Stimulated activated CD4-positive, alpha-beta T cell treated with anti-CD3 and anti-CD28 coated beads, Interleukin-4, amount 100 ng/mL, for 24 hours (primary cell): ENCODE measurements around the gene GIGYF2.
A peak's percentile ranks its signal among the peaks of the same experiment; 100 is the strongest.

ENCODE experiments used
- DNase-seq: peaks from one replicate; pipeline ENCODE4 v3.0.0-alpha.2; 2020

Gene GIGYF2

DNA sequence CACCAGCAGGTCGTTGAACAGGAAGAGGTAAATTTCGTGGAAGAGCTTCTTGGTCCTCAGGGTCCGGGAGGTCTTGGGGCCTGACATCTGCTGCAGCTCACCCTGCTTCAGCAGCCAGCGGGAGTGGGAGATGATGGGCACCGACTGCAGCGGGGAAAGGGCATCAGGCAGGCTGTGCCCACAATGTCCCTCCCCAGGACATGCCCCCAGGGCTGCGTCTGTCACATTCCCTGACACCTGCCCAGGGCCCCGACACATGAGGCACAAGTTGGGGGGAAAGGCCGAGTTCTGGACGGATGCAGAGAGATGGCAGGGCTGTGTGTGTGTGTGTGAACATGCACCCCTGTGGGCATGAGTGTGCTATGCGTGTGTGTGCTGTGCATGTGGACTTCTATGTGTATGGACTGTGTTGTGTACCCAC lies 186.9 kb downstream of the GIGYF2 start:
- DNase-seq = no peak

GRCh38 chr2:232884549-232885263 lies 187.6 kb downstream of the GIGYF2 start:
- DNase-seq = no peak

- no peak for DNase-seq
Measured at GRCh38 chr2:232885264-232885961, 188.3 kb downstream of the GIGYF2 start.

DNA sequence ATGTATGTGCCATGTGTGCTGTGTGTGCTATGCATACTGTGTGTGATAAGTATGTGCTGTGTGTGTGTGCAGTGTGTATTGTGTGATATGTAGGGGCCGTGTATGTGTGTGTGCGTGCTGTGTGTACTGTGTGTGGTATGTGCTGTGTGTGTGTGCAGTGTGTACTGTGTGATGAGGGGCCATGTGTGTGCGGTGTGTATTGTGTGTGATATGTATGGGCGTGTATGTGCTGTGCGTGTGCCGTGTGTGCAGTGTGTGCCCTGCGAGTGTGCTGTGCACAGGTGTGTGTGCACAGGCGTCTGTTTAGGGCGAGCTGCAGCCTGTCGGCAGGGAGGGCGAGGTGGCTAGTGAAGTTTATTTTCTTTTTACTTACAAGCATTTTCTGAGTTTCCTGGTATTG lies 189.0 kb downstream of the GIGYF2 start:
- DNase-seq = no peak

- no peak for DNase-seq
Measured at GRCh38 chr2:232886632-232887031, 189.5 kb downstream of the GIGYF2 start.

- no peak for DNase-seq
Measured at GRCh38 chr2:232887171-232887850, 190.2 kb downstream of the GIGYF2 start.

DNA sequence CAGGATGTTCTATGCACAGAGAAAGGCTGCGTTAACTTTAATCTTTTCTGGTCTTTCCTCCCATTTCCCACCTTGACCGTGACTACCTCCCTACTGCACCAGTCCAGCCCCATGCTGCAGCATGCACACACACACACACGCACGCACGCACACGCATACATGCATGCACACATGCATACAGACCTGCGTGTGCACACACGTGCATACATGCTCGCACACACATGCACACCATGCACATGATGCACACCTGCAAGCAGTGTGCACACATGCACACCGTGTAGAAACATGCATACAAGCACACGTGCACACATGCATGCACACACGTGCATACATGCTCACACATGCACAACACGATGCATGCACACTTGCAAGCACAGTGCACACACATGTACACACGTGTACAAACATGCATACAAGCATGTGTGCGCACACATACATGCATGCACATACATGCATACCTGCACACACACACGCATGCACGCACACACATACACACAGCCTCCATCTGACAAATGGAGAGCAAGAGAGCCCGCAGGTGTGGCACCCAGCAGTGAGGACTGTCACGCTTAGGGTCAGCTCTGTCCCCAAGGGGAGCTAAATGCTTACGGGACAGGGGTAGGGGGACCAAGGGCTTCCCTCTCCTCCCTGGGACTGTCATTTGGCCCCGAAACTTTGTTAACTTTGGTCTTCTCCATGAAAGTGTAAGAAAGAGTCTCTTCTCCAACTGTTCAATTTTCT lies 191.1 kb downstream of the GIGYF2 start:
- DNase-seq = no peak

DNA sequence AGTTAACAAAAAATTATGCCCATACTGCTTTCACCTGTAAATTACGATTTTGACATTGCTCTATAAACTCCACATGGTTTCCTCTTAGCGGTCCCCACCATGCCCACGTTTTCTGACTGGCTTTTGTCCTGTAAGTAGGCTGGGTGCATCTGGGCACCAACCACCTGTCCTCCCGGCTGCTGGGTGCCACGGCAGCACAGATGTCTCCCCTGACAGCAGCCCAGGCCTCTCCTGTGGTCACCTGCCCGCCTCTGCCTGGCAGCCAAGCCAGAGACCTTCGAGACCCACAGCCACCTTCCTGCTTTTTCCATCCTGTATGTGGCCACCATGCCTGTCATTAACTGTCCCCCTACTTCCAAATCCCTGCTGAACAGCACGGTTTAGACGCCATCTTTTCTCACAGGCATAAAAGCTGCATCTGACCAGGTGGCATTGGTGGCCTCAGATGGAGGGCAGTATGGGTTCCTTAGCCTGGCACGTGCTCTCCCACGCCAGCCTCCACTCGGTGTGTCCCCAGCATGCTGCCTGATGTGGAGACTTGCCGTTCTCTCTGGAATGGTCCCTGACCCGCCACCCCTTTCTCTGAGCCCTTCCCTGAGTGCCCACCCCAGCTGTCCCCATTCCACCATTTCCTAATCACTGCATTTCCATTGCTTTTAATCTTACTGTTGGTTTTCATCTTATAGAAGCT lies 191.9 kb downstream of the GIGYF2 start:
- DNase-seq = no peak

DNA sequence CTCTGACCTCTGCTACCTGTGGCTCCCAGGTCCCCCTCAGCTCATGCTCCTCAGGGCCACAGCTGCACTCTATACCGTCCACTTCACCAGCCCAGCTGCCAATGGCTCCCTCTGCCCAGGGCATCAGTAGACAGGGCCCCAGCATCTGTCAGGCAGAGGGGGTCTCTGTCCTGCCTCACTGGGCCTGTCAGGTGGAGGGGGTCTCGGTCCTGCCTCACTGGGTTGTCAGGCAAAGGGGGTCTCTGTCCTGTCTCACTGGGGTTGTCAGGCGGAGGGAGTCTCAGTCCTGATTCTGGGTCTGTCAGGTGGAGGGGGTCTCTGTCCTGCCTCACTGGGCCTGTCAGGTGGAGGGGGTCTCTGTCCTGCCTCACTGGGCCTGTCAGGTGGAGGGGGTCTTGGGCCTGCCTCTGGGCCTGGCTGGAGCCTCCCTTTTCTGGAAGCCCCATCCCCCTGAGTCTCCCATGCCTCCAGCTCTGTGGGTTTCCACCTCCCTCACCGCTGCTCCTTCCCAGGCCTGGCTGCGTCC lies 192.8 kb downstream of the GIGYF2 start:
- no peak for DNase-seq

DNA sequence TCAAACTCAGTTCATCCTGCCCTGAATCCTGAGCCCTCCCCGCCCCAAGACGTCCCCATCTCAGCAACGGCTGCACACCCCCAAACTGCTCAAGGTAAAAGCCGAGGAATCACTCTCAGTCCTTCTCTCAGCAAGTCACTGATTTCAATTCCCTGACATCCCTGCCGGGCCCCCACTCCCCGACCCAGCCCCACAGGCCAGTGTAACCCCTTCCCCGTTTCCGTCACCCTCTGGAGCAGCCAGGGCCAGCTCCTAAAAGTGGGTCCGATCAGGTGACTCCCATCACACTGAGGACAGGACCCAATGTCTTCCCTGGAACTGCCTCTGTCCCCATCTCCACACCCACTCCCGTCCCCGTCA lies 193.4 kb downstream of the GIGYF2 start:
- no peak for DNase-seq

GRCh38 chr2:232890896-232891601 lies 193.9 kb downstream of the GIGYF2 start:
- DNase-seq = no peak

DNA sequence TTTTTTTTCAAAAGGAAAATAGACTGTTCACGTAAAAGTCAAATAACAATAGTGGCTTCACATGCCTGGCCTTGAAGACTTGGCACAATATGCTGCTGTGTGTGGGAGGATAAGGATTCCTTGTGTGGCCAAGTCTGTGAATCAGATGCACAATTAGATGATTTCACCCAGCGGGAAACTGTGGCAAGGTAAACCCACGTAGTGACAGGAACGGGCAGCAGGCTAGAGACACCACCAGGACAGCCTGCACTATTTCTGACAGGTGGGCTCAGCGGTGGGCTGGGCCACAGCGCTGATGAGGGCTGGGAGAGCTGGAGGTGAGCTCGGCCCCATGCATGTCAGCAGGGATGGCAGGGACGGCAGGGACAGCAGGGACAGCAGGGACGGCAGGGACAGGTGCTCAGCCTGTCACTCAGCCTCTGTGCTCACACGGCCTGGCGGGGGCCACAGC lies 194.5 kb downstream of the GIGYF2 start:
- no peak for DNase-seq

DNA sequence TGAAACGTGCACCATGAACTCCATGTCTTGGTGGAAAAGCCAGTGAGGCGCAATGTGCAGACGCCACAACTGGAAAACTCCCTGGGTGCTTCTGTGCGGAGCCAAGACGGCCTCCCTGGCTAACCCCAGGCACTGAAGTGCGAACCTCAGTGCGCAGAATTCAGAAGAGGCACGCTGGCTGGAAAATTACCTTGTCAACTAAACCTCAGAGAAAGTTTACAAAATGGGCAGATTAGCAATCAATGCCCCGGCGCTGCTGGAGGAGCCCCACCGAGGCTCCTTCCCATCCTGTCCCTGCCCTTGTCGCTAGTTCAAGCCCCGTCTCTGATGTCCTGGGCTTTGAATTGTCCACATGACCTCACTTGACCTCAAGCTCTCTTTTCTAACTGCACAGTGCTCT lies 195.1 kb downstream of the GIGYF2 start:
- no peak for DNase-seq

DNA sequence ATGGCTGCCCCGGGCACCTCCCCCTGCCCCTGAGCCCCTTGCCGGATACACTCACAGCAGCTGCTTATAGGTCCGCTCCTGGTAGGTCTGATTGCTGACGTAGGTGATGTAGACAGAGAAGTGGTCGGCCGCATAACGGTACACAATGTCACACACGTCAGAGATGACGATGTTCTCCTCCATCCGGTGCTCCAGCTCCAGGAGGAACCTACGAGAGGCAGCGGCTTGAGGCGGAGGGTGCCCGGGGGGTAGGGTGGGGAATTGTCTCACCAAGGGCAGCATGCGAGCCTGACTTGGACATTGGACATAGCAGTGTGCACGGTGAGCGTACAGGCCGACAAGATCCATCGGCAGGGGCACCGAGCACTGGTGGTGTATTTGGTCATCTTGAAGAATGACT lies 195.7 kb downstream of the GIGYF2 start:
- DNase-seq = no peak

DNA sequence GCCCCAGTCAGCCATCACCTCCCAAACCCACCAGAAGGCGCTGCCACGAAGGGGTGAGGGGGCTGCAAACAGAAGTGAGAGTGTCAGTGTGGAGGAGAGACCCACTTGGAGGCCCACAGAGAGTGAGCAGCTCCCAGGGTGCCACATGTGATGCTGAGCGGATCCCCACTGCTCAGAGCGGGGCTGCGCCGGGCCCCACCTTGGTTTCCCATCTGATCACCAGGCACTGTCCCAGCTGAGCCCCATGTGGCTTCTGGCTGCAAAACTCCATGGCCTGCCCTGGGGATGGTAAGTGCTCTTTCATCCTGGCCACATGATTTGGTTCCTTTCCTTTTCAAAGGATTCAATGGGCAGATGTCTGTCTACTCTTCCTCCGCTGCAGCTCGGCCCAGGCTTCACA lies 196.7 kb downstream of the GIGYF2 start:
- DNase-seq = no peak

DNA sequence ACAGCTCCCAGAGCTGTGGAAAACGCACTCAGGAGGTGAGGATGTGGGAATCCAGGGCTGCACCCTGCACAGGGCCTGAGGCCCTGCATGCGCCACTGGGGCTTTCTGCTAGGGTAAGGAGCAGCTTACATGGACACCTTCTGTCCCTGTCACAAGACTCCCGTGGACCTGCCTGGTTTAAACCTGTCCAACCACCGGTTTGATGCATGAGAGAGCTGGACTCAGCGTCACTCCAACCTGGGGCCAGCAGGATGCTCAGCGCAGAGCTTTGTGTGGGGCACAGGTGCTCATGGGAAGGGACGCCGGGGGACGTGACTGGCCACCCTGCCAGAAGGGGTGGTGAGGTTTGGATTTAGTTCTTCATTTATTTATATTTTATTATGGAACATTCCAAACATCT lies 197.1 kb downstream of the GIGYF2 start:
- no peak for DNase-seq

- no peak for DNase-seq
Measured at GRCh38 chr2:232894746-232895145, 197.6 kb downstream of the GIGYF2 start.

DNA sequence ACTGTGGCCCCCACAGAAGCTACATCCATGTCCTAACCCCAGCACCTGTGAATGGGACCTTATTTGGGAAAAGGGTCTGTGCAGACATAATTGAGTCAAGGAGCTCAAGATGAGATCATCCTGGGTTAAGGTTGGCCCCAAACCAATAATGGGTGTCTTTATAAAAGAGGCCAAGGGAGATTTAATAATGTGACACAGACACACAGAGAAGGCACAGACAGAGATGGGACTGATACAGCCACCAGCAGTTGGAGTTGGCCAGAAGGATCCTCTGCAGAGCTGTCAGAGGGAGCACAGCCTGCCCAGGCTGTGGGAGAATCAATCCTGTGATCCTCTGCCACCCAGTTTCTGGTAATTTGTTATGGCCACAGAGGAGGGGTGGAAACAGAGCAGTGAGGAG lies 199.0 kb downstream of the GIGYF2 start:
- no peak for DNase-seq

GRCh38 chr2:232896720-232897597 lies 199.8 kb downstream of the GIGYF2 start:
- DNase-seq = no peak

- peak; percentile 46 for DNase-seq
Measured at GRCh38 chr2:232897598-232898408, 200.7 kb downstream of the GIGYF2 start.
